GM12878 (cell line): ENCODE results near the gene RRAGB. TPM values are rescaled to one million over a fixed set of nuclear protein-coding genes. Genes with fewer than 3 reads are reported as not detected.

ENCODE experiments used
- ATAC-seq: fragments of 200-7000 bp; cut with Tn5 transposase; 3 replicates; pipeline ENCODE4 v1.9.1; 2020; ENCODE audit warnings: mild to moderate bottlenecking, moderate library complexity
- BruUV-seq: library from RNA; stranded (reverse); fragments of 400-500 nt; replicated peaks from 2 replicates; lab custom pipeline; 2021; lab: Mats Ljungman, UMichigan
- CTCF ChIA-PET: fragments of 300-600 bp; sonication (Branson Sonifier 250); formaldehyde crosslinking; extraction: SDS; loops from one replicate; lab custom pipeline; 2021; ENCODE audit warnings: inconsistent platforms; lab: Yijun Ruan, JAX
- POLR2A ChIA-PET: fragments of 350-600 bp; formaldehyde crosslinking; extraction: SDS; loops from one replicate; lab custom pipeline; 2021; ENCODE audit warnings: inconsistent platforms; lab: Charles Lee
- RAD21 ChIA-PET: fragments of 300-600 bp; sonication (Branson Sonifier 250); formaldehyde crosslinking; loops from one replicate; lab custom pipeline; 2023; ENCODE audit warnings: antibody characterized with exemption; ENCODE audit not compliant: unreplicated experiment; lab: Charles Lee
- SMC1A ChIA-PET: fragments of 300-600 bp; sonication (Branson Sonifier 250); formaldehyde crosslinking; loops from one replicate; lab custom pipeline; 2023; ENCODE audit not compliant: unreplicated experiment, uncharacterized antibody; lab: Charles Lee
- DNase-seq: peaks from one replicate; pipeline ENCODE4 v3.0.0-alpha.2; 2011; ENCODE audit warnings: low read depth, low spot score
- FAIRE-seq: peaks from 3 replicates; lab custom pipeline; 2011; peaks lifted over from hg19 to GRCh38; lab: Jason Lieb, UNC
- H2AFZ ChIP-seq: 2 replicates; pipeline ENCODE4 v1.6.0; 2011; ENCODE audit warnings: low read depth, low read length, control low read depth; ENCODE audit not compliant: control insufficient read depth
- H3K27ac ChIP-seq: 2 replicates; pipeline ENCODE4 v1.5.1; 2011; ENCODE audit warnings: control low read depth; ENCODE audit not compliant: control insufficient read depth, insufficient read depth
- H3K27me3 ChIP-seq, 2 experiments: replicated peaks in 1 of 2; 2 replicates each; pipeline versions ENCODE4 v1.6.0 to v1.6.1; 2011; ENCODE audit warnings: low read length in 1 of 2; ENCODE audit not compliant: control insufficient read depth in 2 of 2, insufficient read depth in 2 of 2
- H3K36me3 ChIP-seq, 2 experiments: 2 replicates each; pipeline ENCODE4 v1.5.1; 2011; ENCODE audit warnings: low read length in 1 of 2; ENCODE audit not compliant: control insufficient read depth in 2 of 2, insufficient read depth in 2 of 2
- H3K4me1 ChIP-seq: 2 replicates; pipeline ENCODE4 v1.6.1; 2011; ENCODE audit warnings: mild to moderate bottlenecking, low read length, moderate library complexity, mixed read lengths; ENCODE audit not compliant: control insufficient read depth, insufficient read depth
- H3K4me2 ChIP-seq: 2 replicates; pipeline ENCODE4 v1.6.0; 2011; ENCODE audit warnings: control low read depth; ENCODE audit not compliant: control insufficient read depth, insufficient read depth
- H3K4me3 ChIP-seq: fragments of 200-600 bp; sonication (generic); 2 replicates; pipeline ENCODE4 v1.5.1; 2016
- H3K79me2 ChIP-seq: 2 replicates; pipeline ENCODE4 v1.6.0; 2011; ENCODE audit warnings: low read length; ENCODE audit not compliant: control insufficient read depth, insufficient read depth
- H3K9ac ChIP-seq: 2 replicates; pipeline ENCODE4 v1.8.0; 2011; ENCODE audit warnings: low read length, control low read depth, mixed read lengths; ENCODE audit not compliant: control insufficient read depth, insufficient read depth
- H3K9me3 ChIP-seq: replicated peaks from 3 replicates; pipeline ENCODE4 v1.5.1; 2011; ENCODE audit warnings: mild to moderate bottlenecking, low read length; ENCODE audit not compliant: control insufficient read depth, insufficient read depth
- H4K20me1 ChIP-seq: 2 replicates; pipeline ENCODE4 v1.6.0; 2011; ENCODE audit not compliant: control insufficient read depth, insufficient read depth
- CBX3 ChIP-seq: fragments of 200-600 bp; sonication (generic); IDR thresholded peaks from 2 replicates; pipeline ENCODE4 v1.6.1; 2016; ENCODE audit warnings: low read depth, borderline replicate concordance
- CHD1 ChIP-seq: IDR thresholded peaks from 2 replicates; pipeline ENCODE4 v1.6.1; 2012; ENCODE audit warnings: low read depth, low read length, improper control_type of control experiment
- EGR1 ChIP-seq, 2 experiments: IDR thresholded peaks; 1 replicate in 1 of 2; 2 replicates in 1 of 2; pipeline ENCODE4 v1.6.1; 2011 to 2012; ENCODE audit warnings: low read depth in 2 of 2, low read length in 2 of 2, borderline replicate concordance in 1 of 2, mild to moderate bottlenecking in 1 of 2, moderate library complexity in 1 of 2
- MTA3 ChIP-seq: IDR thresholded peaks from 2 replicates; pipeline ENCODE4 v1.6.1; 2012; ENCODE audit warnings: low read length, inconsistent platforms, borderline replicate concordance
- NFXL1 ChIP-seq: fragments of 450-650 bp; IDR thresholded peaks from 2 replicates; pipeline ENCODE4 v1.6.1; 2017; ENCODE audit warnings: antibody characterized with exemption, mild to moderate bottlenecking, borderline replicate concordance
- NFYA ChIP-seq: IDR thresholded peaks from 2 replicates; pipeline ENCODE4 v1.6.1; 2011; ENCODE audit warnings: low read depth, mild to moderate bottlenecking, low read length, improper control_type of control experiment, borderline replicate concordance
- NFYB ChIP-seq: IDR thresholded peaks from 2 replicates; pipeline ENCODE4 v1.6.1; 2011; ENCODE audit warnings: low read depth, mild to moderate bottlenecking, low read length, improper control_type of control experiment, moderate library complexity; ENCODE audit not compliant: insufficient read depth
- NR2C1 ChIP-seq: fragments of 450-650 bp; IDR thresholded peaks from 2 replicates; pipeline ENCODE4 v1.6.1; 2017; ENCODE audit warnings: antibody characterized with exemption, mild to moderate bottlenecking, moderate library complexity
- NRF1 ChIP-seq: conservative IDR thresholded peaks from 2 replicates; pipeline ENCODE4 v1.6.1; 2011; ENCODE audit warnings: mild to moderate bottlenecking, low read depth, low read length, improper control_type of control experiment
- PML ChIP-seq: IDR thresholded peaks from 2 replicates; pipeline ENCODE4 v1.6.1; 2012; ENCODE audit warnings: low read length, inconsistent platforms
- SIX5 ChIP-seq: IDR thresholded peaks from 2 replicates; pipeline ENCODE4 v1.6.1; 2011; ENCODE audit warnings: mild to moderate bottlenecking, low read depth, low read length, moderate library complexity; ENCODE audit not compliant: severe bottlenecking
- SREBF2 ChIP-seq: IDR thresholded peaks from 2 replicates; pipeline ENCODE4 v1.6.1; 2012; ENCODE audit warnings: mild to moderate bottlenecking, low read length
- TARDBP ChIP-seq: IDR thresholded peaks from 2 replicates; pipeline ENCODE4 v1.6.1; 2016; ENCODE audit warnings: borderline replicate concordance
- USF1 ChIP-seq: IDR thresholded peaks from 2 replicates; pipeline ENCODE4 v1.6.1; 2011; ENCODE audit warnings: borderline replicate concordance, low read depth, mild to moderate bottlenecking, moderate library complexity, mixed read lengths, low read length; ENCODE audit not compliant: insufficient read depth; ENCODE audit errors: extremely low read length
- YY1 ChIP-seq: IDR thresholded peaks from 2 replicates; pipeline ENCODE4 v1.6.1; 2011; ENCODE audit warnings: low read depth, mild to moderate bottlenecking, low read length
- ZBTB11 ChIP-seq: fragments of 450-650 bp; formaldehyde crosslinking; IDR thresholded peaks from 2 replicates; pipeline ENCODE4 v1.5.0; 2022; ENCODE audit warnings: mild to moderate bottlenecking, missing genetic modification characterization
- ZNF592 ChIP-seq: fragments of 450-650 bp; IDR thresholded peaks from 2 replicates; pipeline ENCODE4 v1.6.1; 2017; ENCODE audit warnings: mild to moderate bottlenecking, moderate library complexity
- ZNF622 ChIP-seq: fragments of 450-650 bp; IDR thresholded peaks from 2 replicates; pipeline ENCODE4 v1.6.1; 2017; ENCODE audit warnings: mild to moderate bottlenecking, inconsistent platforms
- WGBS: methylation state at CpG from one replicate; pipeline ENCODE4 v1.1.6; 2016; ENCODE audit warnings: low lambda C conversion rate; ENCODE audit not compliant: insufficient replicate concordance, insufficient coverage; ENCODE audit errors: missing lambda C conversion rate; 5-methylcytosine and 5-hydroxymethylcytosine counted together
- in situ Hi-C: fragments of 300-500 bp; cut with MboI; formaldehyde crosslinking; loops from 9 replicates; pipeline ENCODE4 v1.14.3; 2018; ENCODE audit warnings: mixed read lengths
- intact Hi-C: fragments of 100-400 bp; cut with micrococcal nuclease; formaldehyde crosslinking; loops from one replicate; pipeline ENCODE4 v1.14.2; 2022; ENCODE audit not compliant: unreplicated experiment
- polyA plus RNA-seq, 11 experiments: library from polyadenylated mRNA; depleted of rRNA in 4 of 11; unstranded in 6 of 11; stranded (reverse) in 5 of 11; fragments of >200 nt; fragmentation: Nextera tagmentation in 4 of 11; fragmentation: Illumina TruSeq in 1 of 11; extraction: Ambion mirVana in 4 of 11; extraction: Trizol in 1 of 11; gene quantifications; 1 replicate in 1 of 11; 2 replicates in 10 of 11; pipeline versions ENCODE4 v1.2.1 to v1.2.3, GENCODE V29; 2011 to 2016; ENCODE audit warnings: inconsistent platforms in 2 of 11, missing spikeins in 2 of 11, low read depth in 1 of 11
- total RNA-seq, 4 experiments: library from RNA; depleted of rRNA in 3 of 4; stranded (reverse); fragments of >200 nt in 3 of 4; fragmentation: Illumina TruSeq in 1 of 4; extraction: Trizol in 1 of 4; gene quantifications; 2 replicates each; pipeline versions ENCODE4 v1.2.1 to v1.2.3, GENCODE V29; 2013 to 2021

The RRAGB gene
- total and polyA plus RNA-seq, 10 of the 15 experiments (the other 5 are each of a cell fraction or from before 2014, with no cell fraction given) = 8.2 to 30.8 (median 12.0) TPM

- BruUV-seq = no TSS peak
- RAD21 ChIA-PET = interaction anchor here (1.1 kb wide), 1 partner anchor 61 kb away, joined by 3 read pairs; no protein-coding TSS in a partner anchor
- intact Hi-C loops = loop anchor here (10.0 kb wide), 1 partner anchor 107 kb away; no protein-coding TSS in a partner anchor
- CTCF ChIA-PET = interaction anchor here (0.9 kb wide), 1 partner anchor 9 kb away, joined by 3 read pairs; no protein-coding TSS in a partner anchor
- no peak overlapping the region for H3K9ac ChIP-seq
- H3K27ac ChIP-seq = no peak overlapping the region
- no peak overlapping the region for H3K4me2 ChIP-seq
- no peak for FAIRE-seq
- H3K4me1 ChIP-seq = peaks cover 2% of the 10 kb centered on the region
- SMC1A ChIA-PET = no interaction called here
- in situ Hi-C loops = no loop called here
- ATAC-seq = no peak
- DNase-seq = no peak
- no peak overlapping the region for H3K4me3 ChIP-seq
- POLR2A ChIA-PET = no interaction called here
- no peaks in the 10 kb centered on the region for H3K36me3 ChIP-seq
- TF ChIP-seq NFYB = no peak
- TF ChIP-seq MTA3 = no peak
- TF ChIP-seq YY1 = no peak
- no peak for TF ChIP-seq PML
- no peak for TF ChIP-seq NRF1
- no peak for TF ChIP-seq ZNF592
- no peak for TF ChIP-seq ZBTB11 (CRISPR knock-in tag)
- TF ChIP-seq USF1 = no peak
- no peak for TF ChIP-seq SREBF2
- no peak for TF ChIP-seq ZNF622
- TF ChIP-seq NFXL1 = no peak
- TF ChIP-seq NFYA = no peak
- TF ChIP-seq CHD1 = no peak
- TF ChIP-seq NR2C1 = no peak
- TF ChIP-seq SIX5 = no peak
- no peak for TF ChIP-seq EGR1 (IDR thresholded peaks at IDR 0.05; ENCODE audit: borderline replicate concordance in 1 of 2, low read depth in 2 of 2, low read length in 2 of 2)
- TF ChIP-seq CBX3 = no peak
- TF ChIP-seq TARDBP = no peak
- no peaks in the 10 kb centered on the region for H4K20me1 ChIP-seq
- H3K79me2 ChIP-seq = no peaks in the 10 kb centered on the region
- H3K27me3 ChIP-seq = no peaks in the 10 kb centered on the region
- WGBS = 81% methylated on average over 4 of the region's 4 CpGs
- no peak overlapping the region for H2AFZ ChIP-seq
- no peaks in the 10 kb centered on the region for H3K9me3 ChIP-seq
Observed at GRCh38 chrX:55758033-55758432, 40.5 kb downstream of the RRAGB start.
